Left lung (tissue), 10 donors: ENCODE measurements around the gene CACNA1D. TPM values are rescaled to one million over a fixed set of nuclear protein-coding genes. Genes with fewer than 3 reads are reported as not detected.

Source experiments
- ATAC-seq: fragments of 200-7000 bp; cut with Tn5 transposase; one replicate; pipeline ENCODE4 v1.9.1; 2020; ENCODE audit warnings: moderate library complexity
- DNase-seq, 4 donors: peaks; one replicate each; pipeline ENCODE4 v3.0.0-alpha.2; 2013 to 2020
- H3K27ac ChIP-seq, 2 donors: fragments of 200-600 bp; sonication (generic) in 1 of 2; one replicate each; pipeline versions ENCODE4 v1.5.0 to v1.8.0; 2020 to 2021
- H3K27me3 ChIP-seq, 2 donors: fragments of 200-600 bp; sonication (generic) in 1 of 2; one replicate each; pipeline versions ENCODE4 v1.5.0 to v1.8.0; 2020 to 2021
- H3K36me3 ChIP-seq, 2 donors: fragments of 200-600 bp; sonication (generic) in 1 of 2; one replicate each; pipeline versions ENCODE4 v1.5.0 to v1.8.0; 2020 to 2021
- H3K4me1 ChIP-seq, 2 donors: fragments of 200-600 bp; one replicate each; pipeline ENCODE4 v1.8.0; 2021
- H3K4me3 ChIP-seq, 2 donors: fragments of 200-600 bp; sonication (generic) in 1 of 2; one replicate each; pipeline versions ENCODE4 v1.5.0 to v1.8.0; 2020 to 2021; ENCODE audit warnings: mild to moderate bottlenecking in 1 of 2
- H3K9me3 ChIP-seq, 2 donors: fragments of 200-600 bp; sonication (generic) in 1 of 2; one replicate each; pipeline versions ENCODE4 v1.5.0 to v1.8.0; 2020 to 2021
- CTCF ChIP-seq, 2 donors: fragments of 200-600 bp; sonication (generic) in 1 of 2; IDR thresholded peaks; one replicate each; pipeline versions ENCODE4 v1.5.0 to v1.8.0; 2021; ENCODE audit warnings: antibody characterized with exemption in 2 of 2
- intact Hi-C, 2 donors: fragments of 100-400 bp; cut with DNase I; formaldehyde crosslinking; loops; one replicate each; pipeline versions ENCODE4 v1.11.2 to v1.14.2; 2022
- polyA plus RNA-seq, 6 donors: library from polyadenylated mRNA; unstranded; fragments of 120-200 nt; gene quantifications; one replicate each; pipeline ENCODE4 v1.2.1, GENCODE V29; 2013; ENCODE audit not compliant: insufficient read length in 6 of 6
- total RNA-seq, 2 donors: library from RNA; stranded (reverse); fragmentation: NEBNext Ultra II Directional; extraction: Animal tissue kit (Norgen Biotek cat#: 25700); gene quantifications; one replicate each; pipeline ENCODE4 v1.2.1, GENCODE V29; 2021
- donor health status: DM: no; HTN: yes; CAD: no.
- donor health status: DM: no; HTN: no; CAD: no.

Gene CACNA1D
- total and polyA plus RNA-seq, 8 donors = 32.6 to 78.2 (median 56.2) TPM

GRCh38 chr3:53804697-53805462, 310.5 kb downstream of the CACNA1D start:
- Histone ChIP-seq H3K27ac (no peak overlapping the region), H3K27me3 (no peaks in the 10 kb centered on the region), H3K4me3 (no peak overlapping the region), H3K9me3 (no peaks in the 10 kb centered on the region), H3K4me1 (no peaks in the 10 kb centered on the region), H3K36me3 (no peaks in the 10 kb centered on the region)
- ATAC-seq (peak; percentile 59), DNase-seq (no peak)
- no peak for TF ChIP-seq CTCF (IDR thresholded peaks at IDR 0.05)
- intact Hi-C loops = no loop called here

DNA sequence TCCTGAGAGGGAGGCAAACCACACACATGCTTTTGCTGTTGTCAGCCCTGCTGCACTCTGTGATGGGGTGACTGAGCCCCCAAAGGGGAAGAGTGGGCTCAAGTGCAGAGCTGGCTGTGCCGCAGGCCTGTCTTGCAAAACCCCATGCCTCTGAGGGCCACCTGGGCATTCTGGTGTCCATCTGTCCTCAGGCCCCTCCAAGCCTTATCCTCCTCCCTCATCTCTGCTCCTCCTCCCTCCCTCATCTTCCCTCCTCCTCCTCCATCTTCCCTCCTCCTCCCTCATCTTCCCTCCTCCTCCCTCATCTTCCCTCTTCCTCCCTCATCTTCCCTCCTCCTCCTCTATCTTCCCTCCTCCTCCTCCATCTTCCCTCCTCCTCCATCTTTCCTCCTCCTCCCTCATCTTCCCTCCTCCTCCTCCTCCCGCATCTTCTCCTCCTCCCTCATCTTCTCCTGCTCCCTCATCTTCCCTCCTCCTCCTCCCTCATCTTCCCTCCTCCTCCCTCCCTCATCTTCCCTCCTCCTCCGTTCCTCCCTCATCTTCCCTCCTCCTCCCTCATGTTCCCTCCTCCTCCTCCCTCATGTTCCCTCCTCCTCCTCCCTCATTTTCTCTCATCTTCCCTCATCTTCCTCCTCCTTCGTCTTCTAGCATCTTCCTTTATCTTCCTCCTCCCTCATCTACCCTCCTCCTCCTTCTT, 311.2 kb downstream of the CACNA1D start:
- Histone ChIP-seq H3K27ac (no peak overlapping the region), H3K27me3 (no peaks in the 10 kb centered on the region), H3K9me3 (no peaks in the 10 kb centered on the region), H3K4me3 (no peak overlapping the region), H3K36me3 (no peaks in the 10 kb centered on the region), H3K4me1 (no peaks in the 10 kb centered on the region)
- DNase-seq (no peak), ATAC-seq (no peak)
- intact Hi-C loops = no loop called here
- no peak for TF ChIP-seq CTCF (IDR thresholded peaks at IDR 0.05)

GRCh38 chr3:53806182-53807116, 312.0 kb downstream of the CACNA1D start:
- no peak for DNase-seq
- H3K9me3 ChIP-seq = no peaks in the 10 kb centered on the region
- H3K27me3 ChIP-seq = no peaks in the 10 kb centered on the region
- peak; percentile 36 for ATAC-seq
- H3K27ac ChIP-seq = no peak overlapping the region
- no peaks in the 10 kb centered on the region for H3K36me3 ChIP-seq
- intact Hi-C loops = no loop called here
- TF ChIP-seq CTCF (IDR thresholded peaks at IDR 0.05) = no peak
- no peak overlapping the region for H3K4me3 ChIP-seq
- no peaks in the 10 kb centered on the region for H3K4me1 ChIP-seq

DNA sequence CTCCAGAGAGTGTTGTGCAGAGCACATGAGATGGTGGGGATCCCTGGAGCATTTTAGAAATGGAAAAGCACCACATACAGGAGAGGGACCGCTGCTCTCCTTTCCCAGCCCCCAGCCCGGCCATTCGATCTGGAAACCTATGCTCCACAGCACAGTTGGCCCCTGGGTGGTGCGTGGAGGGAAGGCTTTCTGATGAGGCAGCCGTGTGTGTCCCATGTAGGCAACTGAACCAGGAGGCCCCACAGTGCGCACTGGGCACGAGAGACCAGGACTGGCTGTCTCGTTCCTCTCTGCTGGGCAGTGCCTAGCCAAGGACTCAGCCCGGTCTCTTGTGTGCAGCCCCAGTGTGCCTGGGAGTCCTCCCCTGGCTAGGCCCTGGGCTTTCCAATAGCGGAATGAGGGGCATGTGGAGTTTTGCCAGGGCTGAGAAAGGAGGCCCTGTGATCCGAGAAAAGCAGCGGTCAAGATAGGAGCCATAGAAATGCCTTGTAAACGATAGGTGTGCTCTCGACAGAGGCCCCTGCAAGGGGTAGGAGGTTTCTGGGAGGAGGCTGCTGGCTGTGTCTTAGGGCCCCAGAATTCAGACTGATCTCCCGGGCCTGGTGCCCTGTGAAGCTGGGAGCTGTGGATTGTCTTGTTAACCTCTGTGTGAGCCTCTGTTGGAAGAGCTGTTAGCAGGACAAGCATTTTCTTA, 312.9 kb downstream of the CACNA1D start:
- no peak for ATAC-seq

More for the DNA sequence above, 312.9 kb downstream of the CACNA1D start:
- H3K4me1 ChIP-seq = no peaks in the 10 kb centered on the region
- no peaks in the 10 kb centered on the region for H3K36me3 ChIP-seq
- H3K27ac ChIP-seq = no peak overlapping the region
- no peaks in the 10 kb centered on the region for H3K27me3 ChIP-seq
- DNase-seq = no peak
- intact Hi-C loops = no loop called here
- H3K4me3 ChIP-seq = no peak overlapping the region
- no peaks in the 10 kb centered on the region for H3K9me3 ChIP-seq
- TF ChIP-seq CTCF (IDR thresholded peaks at IDR 0.05) = no peak
